HG03565 (cell line): ENCODE results near the gene FXYD2.

Experiments
- ATAC-seq: cut with Tn5 transposase; IDR thresholded peaks from one replicate; pipeline ENCODE4 v1.9.1; 2021; ENCODE audit warnings: mild to moderate bottlenecking, moderate library complexity; ENCODE audit not compliant: unreplicated experiment

The FXYD2 gene

DNA sequence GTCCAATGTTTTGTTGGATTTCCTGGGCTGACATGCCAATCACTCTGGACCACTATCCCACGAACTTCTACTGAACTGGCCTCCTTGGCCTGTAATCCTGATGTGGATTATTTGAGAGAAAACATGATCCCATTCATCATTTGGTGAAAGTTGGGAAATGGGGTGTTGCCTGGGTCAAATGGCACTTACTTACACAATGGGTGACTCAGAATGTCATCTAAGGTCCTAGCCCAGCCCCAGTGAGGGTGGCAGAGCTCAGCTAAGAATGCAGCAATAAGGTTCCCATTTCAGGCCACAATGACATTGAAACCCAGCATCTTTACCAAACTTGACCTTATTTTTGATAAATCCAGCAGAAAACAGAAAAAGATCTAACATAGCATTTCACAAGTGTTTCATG lies 19.5 kb downstream of the FXYD2 start:
- ATAC-seq, result no peak

DNA sequence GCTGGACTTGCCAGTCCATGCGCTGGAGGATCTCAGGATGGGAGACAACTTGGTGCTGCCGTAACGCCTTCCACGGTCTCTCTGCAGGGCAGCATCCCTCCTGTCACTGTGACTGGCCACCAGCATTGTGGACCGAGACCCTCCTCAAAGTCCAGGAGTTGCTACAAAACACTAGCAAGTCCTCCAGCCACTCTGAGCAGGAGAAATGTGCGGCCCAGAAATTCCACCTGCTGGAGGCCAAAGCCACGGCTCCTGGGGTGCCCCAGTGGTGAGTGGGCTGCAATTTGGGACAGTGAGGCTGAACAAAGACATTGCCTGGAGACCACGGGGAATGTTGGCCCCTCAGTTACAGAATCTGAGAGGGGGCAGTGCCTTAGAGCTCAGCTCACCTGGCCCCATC lies 20.6 kb downstream of the FXYD2 start:
- no peak for ATAC-seq

DNA sequence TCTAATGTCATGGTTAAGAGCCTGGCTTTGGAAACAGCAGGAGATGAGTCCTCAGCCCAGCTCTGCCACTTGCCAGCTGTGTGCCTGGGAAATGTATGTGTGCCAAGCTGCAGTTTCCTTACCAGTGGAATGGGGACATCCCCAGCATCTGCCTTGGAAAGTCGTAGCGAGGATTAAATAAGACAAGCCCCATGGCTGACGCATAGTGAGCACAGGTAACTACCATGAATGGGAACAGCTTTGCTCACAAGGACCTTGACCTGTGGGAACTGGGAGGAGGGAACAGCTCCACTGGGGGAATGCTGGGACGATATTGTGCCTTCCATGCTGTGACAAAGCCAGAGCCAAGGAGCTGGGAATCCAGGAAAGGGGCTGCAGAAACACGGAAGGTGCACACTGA lies 24.9 kb downstream of the FXYD2 start:
- no peak for ATAC-seq

DNA sequence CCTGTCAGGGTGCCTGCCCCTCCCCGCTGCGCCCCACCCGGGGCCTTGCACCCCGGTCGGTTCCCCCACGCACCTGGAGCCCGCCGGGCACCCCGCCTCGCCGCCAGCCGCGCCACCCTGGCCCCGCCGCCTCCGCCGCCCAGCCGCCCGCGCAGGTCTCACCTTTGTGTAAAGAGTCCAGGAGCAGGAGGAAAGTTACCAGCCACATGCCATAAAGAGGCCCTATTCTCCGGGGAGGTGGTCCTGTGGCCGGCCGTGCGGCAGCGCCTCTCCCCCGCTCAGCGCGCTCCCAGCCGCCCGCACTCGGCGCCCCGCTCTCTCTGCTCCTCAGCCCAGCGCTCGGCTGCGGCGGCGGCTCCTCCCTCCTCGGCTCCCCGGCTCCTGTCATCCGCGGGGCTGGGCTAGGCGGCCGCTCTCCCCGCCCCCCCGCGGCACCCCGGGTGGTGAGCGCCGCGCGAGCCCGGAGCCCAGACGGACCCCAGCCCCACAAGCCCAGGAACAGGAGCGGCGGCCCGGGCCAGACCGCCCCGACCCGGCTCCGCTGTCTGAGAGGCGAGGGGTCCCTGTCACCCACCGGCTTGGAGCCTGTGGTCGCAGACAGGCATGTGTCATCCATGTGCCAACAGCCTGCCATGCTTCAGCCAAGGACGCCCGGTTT lies 27.5 kb downstream of the FXYD2 start, which contains the start of gene DSCAML1:
Gene DSCAML1, minus strand, starts transcription at position 345 of the 658 bp plus-strand sequence. Its CDS starts 137 bp downstream, at position 208.
- no peak for ATAC-seq

DNA sequence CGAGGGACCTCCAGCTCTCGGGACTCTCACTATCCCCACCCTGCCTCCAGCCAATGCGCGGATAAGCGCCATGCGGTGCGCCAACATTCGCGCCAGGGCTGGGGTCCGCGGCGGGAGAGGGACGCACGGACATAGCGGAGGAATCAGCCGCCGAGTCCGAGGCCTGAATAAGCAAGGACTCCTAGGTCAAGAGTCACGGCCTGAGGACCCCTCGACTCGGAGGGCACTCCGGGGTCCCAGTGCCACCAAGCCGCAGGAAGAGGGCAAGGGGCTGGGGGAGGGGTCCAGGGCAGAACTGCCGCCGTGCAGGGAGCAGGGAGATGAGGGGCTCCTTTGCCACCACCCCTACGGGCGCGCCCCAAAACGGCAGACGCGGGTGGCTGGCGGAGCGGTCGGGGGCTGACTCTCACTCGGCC lies 28.1 kb downstream of the FXYD2 start:
- no peak for ATAC-seq

DNA sequence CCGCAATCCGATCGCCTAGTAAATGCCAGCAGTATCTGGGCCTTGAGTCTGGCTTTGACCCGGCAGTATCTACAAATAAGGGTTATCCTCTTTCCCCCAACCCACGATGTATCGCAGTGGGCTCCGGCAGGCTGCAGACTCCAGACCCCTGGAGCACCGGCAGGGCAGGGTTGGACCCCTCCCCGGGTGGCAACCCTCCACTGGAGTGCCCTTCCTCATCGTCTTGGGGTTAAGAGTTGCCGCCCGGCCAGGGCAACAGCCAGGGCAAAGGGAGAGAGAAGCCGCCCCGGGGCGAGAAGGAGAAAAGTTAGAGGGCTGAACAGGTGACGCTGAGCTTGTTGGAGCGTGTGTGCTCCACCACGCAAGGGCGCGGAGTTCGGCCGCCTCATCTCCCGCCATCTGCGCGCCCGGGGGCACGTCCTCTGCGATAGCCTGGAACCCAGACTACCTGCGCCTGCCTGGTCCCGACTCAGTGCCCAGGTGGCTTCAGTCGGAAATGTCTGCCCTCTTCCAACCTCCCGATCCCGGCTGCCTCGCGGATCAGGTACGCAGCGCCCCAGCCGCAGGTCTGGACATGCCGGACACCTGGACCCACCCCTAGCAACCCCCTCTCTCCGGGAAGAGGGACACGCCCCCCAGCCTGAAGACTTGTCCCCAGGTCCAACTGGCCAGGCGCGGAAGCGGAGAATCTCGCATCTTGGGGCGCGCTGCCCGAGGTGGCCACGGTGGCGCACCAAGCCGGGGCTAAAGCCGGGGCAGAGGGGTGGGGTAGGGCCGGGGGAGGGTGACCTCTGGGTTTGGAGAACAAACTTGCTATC lies 28.7 kb downstream of the FXYD2 start:
- ATAC-seq, result no peak

DNA sequence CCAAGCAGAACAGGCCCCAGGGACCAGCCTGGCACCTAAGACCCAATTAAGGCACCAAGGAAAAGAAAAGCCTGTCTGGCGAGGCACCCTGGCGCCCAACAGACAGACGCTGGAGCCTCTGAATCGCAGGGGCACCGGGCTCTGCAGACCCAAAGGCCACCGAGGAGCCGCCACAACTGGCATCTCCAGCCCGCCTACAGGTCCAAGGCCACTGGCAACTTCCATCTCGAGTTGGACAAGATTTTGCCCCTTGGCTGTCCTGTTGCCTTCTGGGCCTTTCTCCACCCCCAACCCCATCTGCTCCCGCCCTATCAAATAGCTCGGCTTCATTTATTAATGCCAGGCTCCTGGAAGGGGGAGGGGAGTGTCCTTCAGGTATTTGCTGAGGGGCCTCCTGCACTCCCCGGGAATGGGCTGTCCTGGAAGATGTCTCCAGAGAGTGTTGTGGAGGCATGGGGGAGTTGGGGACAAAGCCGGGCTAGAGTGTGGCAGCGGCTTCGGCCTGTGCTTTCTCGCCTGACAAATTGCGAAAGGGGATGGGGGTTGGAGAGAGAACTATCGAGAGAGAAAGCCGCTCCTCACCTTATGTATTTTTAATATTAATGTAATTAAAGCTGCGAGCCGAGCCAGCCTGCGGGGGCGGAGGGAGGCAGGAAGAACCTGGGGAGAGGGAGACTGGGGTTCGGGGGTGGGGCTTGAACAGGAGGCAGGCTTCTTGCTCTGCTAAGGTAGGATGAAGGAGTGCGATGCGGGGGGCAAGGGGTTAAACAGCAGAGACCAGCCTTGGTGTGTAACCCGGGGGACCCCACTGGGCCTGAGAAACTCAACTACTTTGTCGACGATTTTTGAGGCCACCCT lies 29.5 kb downstream of the FXYD2 start:
- ATAC-seq, result no peak

DNA sequence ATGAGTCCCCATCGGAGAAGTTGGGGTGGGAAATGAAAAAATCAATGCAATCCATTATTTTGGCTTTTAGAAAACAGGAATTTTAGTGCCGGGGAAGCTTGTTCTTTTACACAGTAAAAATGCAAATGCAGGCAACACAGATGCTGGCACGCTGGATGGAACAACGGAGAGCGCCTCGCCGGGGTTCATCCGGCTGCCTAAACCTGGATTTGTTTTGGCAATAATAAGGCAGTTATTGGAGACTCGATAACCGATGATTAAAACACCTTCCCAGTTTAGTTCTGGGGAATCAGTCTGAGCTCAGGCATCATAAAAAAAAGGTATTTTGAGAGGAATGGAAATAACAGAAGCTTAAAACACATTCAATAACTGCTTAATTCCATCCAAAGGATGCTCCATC lies 30.4 kb downstream of the FXYD2 start:
- ATAC-seq, result no peak

DNA sequence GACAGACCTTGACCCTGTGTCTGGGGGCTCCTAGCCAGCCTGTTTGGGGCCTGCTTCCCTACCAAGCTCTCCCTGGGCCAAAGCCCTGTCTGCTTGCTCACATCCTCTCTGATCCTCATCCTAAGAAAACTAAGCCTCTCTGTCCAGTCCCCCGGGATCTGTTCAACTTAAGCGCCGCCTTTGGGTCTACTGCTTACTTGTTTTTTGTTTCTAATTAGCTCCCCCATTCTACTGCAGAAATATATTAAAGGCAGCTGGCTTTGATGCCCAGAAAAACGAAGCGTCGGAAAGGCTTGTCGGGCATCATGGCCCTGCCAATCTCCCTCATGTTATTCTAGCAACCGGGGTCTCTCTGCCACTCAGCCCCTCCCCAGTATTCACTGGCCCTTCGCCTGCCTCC lies 31.0 kb downstream of the FXYD2 start:
- no peak for ATAC-seq

DNA sequence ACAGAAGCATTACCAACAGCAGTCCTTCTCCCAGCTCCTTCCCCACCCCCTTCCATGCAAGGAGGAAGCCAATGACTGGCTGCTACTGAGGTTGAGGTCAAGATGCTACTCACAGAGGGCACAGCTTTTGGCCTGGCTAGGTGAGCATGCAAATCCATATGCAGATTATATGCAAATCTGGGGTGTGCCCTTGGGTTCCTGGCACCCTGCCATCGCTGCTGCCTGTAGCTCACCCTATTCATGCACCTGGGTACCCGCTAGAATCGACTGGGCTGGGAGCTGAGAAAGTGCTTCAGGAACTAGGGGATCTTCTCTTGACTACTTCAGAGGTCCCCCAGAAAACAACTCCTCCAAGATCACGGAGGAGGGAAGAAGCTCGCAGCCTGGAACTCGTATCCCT lies 31.6 kb downstream of the FXYD2 start:
- ATAC-seq, result no peak

DNA sequence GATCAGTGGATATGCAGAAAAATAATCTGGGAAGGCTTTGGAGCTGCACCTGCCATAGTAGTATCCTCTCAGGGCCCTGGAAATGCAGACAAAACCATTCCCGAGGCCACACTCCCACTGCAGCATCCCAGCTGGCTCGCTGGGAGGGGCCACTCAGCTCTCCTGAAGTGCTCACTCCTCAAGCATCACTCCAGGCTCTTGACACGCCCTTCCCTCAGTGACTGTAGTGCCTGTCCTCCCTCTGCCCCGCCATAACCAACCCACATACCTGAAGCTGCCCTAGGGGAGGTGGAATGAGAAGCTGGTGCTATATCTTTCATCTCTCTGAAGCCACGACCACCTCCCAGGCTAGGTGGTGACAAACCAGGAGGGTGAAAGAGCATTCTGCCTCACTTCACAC lies 32.3 kb downstream of the FXYD2 start:
- no peak for ATAC-seq

DNA sequence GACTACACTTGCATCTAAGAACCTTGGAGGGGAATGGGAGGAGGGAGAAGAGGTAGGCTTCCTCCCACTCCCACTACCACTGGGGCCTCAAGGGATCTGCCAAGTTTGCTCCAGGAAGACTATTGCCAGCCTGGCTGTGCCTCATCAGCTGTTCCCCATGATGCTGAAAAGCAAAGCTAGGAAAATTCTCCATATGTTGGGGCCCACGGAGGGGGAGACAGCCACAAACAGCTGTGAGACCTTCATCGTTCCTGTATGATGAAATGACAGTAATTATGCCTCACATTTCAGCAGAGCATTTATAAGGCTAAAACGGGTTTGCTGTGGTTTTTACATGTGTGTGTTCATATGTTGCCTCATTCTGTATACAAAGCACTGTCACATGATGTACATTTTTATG lies 34.3 kb downstream of the FXYD2 start:
- ATAC-seq, result no peak

DNA sequence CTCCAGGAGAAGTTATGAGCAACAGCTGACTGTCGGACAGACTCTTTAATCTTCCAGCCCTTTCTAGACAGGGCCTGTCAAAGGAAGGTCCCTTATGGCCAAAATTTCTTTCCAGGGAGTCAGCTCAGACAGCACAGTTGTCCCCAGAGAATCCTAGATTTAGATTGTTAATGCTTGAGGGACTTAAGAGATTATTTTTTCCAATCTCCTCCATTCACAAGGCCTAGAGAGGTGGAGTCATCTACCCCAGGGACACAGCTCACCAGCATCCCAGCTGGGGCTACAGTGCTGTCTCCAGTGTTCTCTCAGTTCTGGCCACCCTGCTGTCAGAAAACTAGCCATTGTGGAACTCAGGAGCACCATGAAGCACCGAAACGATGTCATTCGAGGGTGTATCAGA lies 35.3 kb downstream of the FXYD2 start:
- no peak for ATAC-seq

DNA sequence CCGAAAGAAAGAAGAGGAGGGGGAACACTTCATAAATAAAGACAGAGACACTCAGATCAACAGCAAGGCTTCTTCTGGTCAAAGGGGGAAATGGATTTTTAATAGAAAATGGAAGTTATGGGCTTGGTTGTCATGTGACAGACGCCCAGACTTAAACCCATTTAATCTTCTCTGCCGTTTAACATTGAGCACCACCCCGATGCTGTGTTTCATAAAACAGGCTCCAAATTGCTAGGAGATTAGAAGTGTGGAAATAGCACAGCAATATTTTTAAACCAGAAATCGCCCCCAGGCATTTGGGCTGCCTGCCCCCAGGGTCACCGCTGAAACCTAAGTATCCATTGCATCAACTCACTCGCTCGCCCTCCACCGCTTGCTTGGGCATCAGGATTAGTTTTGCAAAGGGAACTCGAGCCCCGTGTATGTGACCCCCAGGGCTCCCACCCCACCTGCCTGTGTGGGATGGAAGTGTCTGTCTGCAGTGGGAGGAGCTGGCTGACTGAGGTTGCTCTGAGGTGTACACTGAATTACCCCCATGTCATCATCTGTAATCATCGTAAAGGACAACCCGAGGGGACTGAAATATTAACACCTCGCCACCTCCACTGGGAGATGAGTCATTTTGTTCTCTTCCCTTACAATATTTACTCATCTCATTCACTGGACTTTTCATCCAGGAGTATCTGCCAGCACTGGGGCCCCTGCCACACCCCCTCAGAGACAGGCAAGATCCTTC lies 38.2 kb downstream of the FXYD2 start:
- ATAC-seq, result no peak

DNA sequence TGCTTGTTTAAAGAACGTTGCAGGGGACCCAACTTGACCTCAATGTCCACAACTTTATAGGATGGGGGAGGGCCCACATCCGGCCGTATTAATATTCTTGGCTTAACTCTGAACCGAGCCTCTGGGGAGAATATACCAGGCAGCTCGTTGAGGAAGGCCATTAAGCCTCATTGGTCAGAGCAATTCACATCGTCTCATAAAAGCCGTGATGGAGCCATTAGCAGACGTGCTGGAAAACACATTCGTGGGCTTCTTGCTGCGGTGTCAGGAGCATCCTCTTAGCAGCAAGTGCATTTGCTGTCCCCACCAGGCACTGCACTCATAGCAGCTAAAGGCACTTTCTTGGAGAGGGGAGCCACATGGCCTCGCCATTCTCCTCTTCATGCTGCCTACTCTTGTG lies 42.4 kb downstream of the FXYD2 start:
- no peak for ATAC-seq

DNA sequence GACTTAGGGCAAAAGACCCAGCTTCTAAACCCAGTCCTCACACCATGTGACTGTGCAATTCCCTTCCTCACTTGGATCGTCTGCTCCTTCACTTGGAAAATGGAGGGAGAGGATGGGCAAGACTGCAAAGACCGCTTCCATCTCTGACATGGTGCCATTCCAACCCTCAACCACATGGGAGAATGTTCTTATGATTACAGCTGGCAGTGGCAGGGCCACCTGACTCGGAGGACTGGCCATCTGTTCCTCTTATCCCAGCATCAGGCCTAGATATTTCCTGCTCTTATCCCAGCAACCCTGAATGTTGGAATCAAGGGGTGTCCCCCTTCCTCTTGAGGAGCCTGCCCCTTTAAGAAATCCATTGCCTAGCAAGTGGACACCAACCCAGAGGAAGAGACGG lies 42.9 kb downstream of the FXYD2 start:
- ATAC-seq, result no peak

DNA sequence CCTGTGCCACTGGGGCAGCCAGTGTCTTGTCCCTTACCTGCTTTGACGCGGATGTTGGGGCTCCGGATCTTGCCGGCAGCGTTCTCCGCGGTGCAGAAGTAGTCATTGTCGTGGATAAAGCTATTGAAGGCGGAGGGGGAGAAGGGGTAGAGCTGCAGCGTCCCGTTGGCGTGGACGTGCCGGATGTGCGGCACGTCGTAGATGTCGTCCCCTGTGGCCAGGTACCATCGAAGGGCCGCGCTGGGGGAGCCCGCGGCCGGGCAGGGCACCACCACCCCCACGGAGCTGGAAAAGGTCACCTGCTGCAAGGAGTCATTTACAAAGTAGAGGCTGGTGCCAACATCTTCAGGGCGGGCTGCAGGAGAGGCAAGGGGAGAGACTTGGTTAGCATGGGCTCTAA lies 44.1 kb downstream of the FXYD2 start:
- no peak for ATAC-seq

DNA sequence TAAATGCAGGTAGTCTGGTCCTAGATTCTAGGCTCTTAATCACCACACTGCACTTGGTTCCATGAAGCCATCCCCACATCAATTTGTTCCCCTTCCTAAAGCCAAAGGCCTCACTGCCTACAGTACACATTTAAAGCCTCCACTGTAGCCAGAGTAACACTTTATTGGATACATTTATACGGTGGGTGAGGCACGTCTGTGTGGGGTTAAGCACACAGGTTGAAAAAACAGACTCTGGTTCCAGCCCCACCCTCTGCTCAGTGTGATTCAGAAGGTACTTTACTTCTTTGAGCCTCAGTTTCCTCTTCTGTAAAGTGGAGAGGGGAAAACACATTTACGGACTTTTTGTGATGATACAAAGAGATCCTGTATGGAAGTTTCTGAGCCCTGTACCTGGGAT lies 50.0 kb downstream of the FXYD2 start:
- ATAC-seq, result no peak

DNA sequence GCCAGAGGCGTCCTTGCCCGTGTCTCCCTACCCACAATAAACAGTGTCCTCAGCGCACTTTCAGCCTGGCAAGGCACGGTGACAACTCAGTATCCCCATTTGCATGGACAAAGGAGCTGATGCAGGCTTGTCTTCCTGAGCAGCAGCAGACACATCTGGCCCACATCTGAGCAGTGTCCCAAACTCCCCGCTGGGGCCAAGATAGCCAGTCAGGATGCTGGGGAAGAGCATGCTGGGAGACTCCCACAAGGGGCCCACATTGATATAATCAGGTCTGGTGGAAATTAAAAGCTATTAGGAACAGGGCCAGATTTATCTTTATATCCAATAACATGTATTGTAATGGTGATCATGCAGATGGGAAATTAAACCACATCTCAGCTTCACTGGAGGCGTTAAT lies 52.2 kb downstream of the FXYD2 start:
- no peak for ATAC-seq

DNA sequence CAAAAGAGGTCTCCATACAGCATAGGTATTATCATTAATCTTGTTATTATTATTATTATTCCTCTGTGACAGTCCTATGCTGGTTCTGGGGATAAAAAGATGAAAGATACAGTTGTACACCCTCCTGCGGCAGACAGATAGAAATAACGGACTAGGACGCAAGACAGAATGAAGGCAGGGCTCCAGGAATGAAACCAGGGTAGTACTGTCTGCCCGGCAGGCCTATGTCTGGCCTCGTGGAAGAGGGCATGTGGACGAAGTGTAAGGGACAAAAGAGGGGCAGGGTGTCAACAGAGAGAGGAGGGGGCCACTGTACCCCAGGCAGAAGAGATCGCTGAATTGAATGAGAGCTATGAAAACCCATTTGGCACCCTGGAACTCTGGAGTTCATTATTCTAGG lies 52.7 kb downstream of the FXYD2 start:
- no peak for ATAC-seq

DNA sequence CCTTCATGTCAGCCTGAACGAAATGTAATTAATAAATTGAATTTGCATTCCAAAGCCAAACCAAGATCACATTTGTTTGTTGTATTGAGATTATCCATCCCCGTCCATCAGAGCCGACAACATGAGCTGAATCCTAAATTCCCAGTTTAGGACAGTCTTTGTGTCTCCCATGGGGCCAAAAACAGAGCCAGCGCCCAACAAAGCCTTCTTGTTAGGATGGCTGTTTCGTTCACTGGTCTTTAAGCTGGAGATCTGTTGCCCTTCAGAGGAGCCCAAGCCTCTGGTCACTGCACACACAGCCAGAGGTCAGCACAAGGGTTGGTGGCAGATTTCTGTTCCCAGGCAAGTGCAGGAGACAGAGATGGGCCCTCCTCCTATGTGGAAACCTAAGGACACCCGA lies 53.3 kb downstream of the FXYD2 start:
- no peak for ATAC-seq
